GM21526 (cell line): ENCODE data around the gene MTERF1.

ENCODE experiments used
- ATAC-seq: cut with Tn5 transposase; IDR thresholded peaks from one replicate; pipeline ENCODE4 v1.9.1; 2021; ENCODE audit warnings: moderate library complexity; ENCODE audit not compliant: unreplicated experiment, low FRiP score

MTERF1 gene

DNA sequence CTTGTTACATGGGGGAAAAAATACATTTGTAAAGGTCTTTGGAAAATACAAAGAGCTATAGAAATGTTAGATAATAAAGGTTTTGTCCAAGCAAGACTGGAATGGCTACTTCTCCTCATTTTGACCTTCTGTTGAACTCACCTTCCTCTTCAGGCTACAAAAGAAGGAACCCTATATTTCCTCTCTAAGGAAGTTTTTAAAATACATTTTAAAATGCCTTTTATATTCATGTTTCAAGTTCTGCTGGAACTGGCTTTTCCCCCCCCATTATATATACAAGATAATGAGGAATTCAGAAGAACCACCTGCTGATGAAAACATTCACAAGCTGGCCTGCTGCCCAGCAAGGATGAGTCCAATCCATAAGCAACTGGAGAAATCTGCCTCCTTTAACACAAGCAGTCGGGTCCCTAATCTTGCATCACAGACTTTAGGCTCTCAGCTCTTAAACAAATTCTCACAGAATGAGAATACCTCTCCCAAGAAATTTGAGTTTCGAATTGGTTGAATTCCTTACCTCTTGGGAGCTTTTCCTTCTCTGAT, 44.6 kb downstream of the MTERF1 start:
- ATAC-seq = no peak

DNA sequence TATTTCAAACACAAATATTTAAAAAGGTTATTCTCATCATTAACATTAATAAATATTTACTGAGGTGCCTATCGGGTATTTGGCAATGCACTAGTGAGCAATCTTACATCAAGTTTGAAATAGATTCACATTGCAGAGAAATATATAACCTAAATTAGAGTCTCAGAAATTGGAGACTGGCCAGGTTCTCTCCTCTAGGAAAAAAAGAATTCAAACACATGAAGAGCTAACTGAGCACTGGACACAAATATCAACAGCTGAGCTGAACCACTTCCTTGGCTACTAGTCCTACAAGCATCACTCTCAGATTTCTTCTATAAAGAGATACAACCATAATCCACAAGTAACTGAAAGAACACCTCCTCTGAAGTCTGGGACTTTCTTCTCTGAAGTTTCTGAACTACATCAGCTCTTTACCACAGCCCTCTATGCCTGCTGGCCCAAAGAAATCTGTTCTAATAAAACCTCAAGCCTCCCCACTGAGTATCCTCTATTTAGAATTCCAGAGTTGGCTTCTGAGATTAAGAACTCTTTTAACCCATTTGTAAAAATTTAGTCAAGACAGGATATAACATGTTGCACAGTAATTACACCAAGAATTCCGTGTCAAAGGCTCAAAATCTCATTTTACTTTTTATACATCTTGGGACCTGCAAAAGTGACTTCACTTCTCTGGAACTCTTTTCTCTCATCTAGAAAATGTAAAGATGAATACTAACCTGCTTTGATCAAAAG, 45.2 kb downstream of the MTERF1 start:
- no peak for ATAC-seq

DNA sequence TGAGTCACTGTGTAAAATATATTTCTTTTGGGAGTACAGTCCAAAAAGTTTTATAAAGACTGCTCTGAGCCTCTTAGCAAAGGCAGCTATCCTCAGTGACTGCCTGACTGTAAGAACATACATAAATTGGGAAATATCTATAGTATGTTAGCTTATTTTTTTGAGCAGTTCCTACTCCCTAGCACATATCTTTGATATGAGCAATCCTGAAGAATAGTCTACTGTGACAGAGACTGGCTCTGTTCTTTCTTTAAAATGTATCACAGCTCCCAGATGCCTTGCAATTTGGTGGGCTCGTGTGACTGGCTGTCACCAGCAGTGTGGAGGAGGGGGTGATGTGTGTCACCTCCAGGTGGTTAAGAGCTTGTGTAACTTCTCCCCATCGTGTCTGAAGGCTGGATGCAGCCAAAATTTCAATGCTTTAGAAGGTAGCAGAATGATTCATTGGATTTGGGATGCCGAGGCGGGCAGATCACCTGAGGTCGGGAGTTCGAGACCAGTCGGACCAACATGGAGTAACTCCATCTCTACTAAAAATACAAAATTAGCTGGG, 47.9 kb downstream of the MTERF1 start:
- ATAC-seq = no peak

DNA sequence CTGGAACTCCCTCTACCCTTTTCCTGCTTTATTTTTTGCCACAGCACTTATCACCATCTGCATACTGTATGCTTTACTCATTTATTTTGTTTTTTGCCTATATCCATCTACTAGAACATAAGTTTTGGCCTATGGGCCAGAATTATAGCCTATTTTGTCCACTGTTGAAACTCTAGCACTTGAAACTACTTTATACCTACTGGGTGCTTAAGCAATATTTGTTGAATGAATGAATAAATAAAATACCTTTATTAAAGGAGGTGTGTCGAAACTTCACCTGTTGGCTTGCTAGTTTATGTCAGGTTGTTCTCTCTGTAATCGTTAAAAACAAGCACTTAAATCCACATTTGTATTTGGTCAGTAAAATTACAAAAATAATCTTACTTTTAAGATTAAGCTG, 53.3 kb downstream of the MTERF1 start:
- ATAC-seq = no peak

DNA sequence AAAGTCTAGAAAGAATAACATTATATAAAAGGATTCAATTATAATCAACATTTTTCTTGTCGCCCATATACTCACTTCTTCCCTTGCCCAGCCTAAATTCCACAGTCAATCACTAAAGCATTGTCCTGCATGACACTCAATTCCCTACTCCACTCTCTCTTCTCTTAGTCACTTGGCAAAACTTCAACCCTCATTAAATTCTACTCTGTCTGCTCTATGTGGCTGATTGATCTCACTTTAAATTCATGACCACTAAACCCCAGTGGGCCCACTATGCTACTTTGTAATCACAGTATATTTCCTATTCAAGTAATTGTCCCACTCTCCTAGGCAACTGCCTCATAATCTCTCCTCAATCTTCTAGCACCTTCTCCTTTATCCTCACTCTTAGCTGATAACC, 54.1 kb downstream of the MTERF1 start:
- no peak for ATAC-seq

DNA sequence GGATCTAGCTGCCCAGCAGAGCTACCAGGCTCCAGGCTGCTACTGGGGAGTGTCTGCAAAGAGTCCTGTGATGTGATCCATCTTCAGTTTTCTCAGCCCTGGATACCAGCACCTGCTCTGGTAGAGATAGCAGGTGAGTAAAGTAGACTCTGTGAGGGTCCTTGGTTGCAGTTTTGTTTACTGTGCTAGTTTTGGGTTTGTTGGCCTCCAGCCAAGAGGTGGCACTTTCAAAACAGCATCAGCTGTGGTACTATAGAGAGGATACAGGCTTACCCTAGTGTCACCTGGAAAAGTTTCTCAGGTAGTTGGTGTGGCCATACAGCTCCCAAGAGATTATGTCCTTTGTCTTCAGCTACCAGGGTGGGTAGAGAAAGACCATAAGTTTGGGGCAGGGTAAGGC, 56.3 kb downstream of the MTERF1 start:
- no peak for ATAC-seq
